ENCODE data around the gene TRIM58. TPM values are rescaled to one million over a fixed set of nuclear protein-coding genes. Genes with fewer than 3 reads are reported as not detected.

TRIM58 gene
- total RNA-seq, 2 donors from 2014 or later: 2.6 to 8.6 TPM

- H3K27me3 ChIP-seq: no peaks in the 10 kb centered on the region
- no peaks in the 10 kb centered on the region for H3K9me3 ChIP-seq
- DNase-seq (ENCODE audit: low spot score): no peak
- no peaks in the 10 kb centered on the region for H3K36me3 ChIP-seq
- H3K4me3 ChIP-seq: no peak overlapping the region
- no peaks in the 10 kb centered on the region for H3K4me1 ChIP-seq
- TF ChIP-seq CTCF (IDR thresholded peaks at IDR 0.05): no peak
- H3K27ac ChIP-seq: no peak overlapping the region
These were observed 11.3 kb upstream of the TRIM58 start for GRCh38 chr1:247845693-247846017.

- TF ChIP-seq CTCF (IDR thresholded peaks at IDR 0.05): no peak
- no peak for DNase-seq (ENCODE audit: low spot score)
These were observed 8.6 kb upstream of the TRIM58 start for GRCh38 chr1:247848346-247848745.

GRCh38 chr1:247849616-247850015 is 7.4 kb upstream of the TRIM58 start:
- Histone ChIP-seq H3K4me3 (no peak overlapping the region), H3K4me1 (no peaks in the 10 kb centered on the region), H3K9me3 (no peaks in the 10 kb centered on the region), H3K27ac (no peak overlapping the region), H3K36me3 (no peaks in the 10 kb centered on the region), H3K27me3 (no peaks in the 10 kb centered on the region)
- TF ChIP-seq CTCF (IDR thresholded peaks at IDR 0.05): no peak
- no peak for DNase-seq (ENCODE audit: low spot score)

More at GRCh38 chr1:247848346-247848745, 8.6 kb upstream of the TRIM58 start:
- H3K9me3 ChIP-seq: no peaks in the 10 kb centered on the region
- H3K36me3 ChIP-seq: no peaks in the 10 kb centered on the region
- H3K4me1 ChIP-seq: no peaks in the 10 kb centered on the region
- no peak overlapping the region for H3K27ac ChIP-seq
- no peaks in the 10 kb centered on the region for H3K27me3 ChIP-seq
- H3K4me3 ChIP-seq: no peak overlapping the region

GRCh38 chr1:247854899-247855545 is 2.0 kb upstream of the TRIM58 start:
- Histone ChIP-seq H3K4me3 (no peak overlapping the region), H3K36me3 (no peaks in the 10 kb centered on the region), H3K27me3 (peaks cover 0 to 9% of the 10 kb centered on the region in 2 donors), H3K27ac (no peak overlapping the region), H3K9me3 (no peaks in the 10 kb centered on the region), H3K4me1 (no peaks in the 10 kb centered on the region)
- DNase-seq (ENCODE audit: low spot score): no peak
- TF ChIP-seq CTCF (IDR thresholded peaks at IDR 0.05): no peak

- peaks cover 0 to 9% of the 10 kb centered on the region in 2 donors for H3K27me3 ChIP-seq
- no peak for TF ChIP-seq CTCF (IDR thresholded peaks at IDR 0.05)
- no peak overlapping the region for H3K27ac ChIP-seq
- no peak for DNase-seq (ENCODE audit: low spot score)
- no peaks in the 10 kb centered on the region for H3K36me3 ChIP-seq
- H3K9me3 ChIP-seq: no peaks in the 10 kb centered on the region
- H3K4me3 ChIP-seq: no peak overlapping the region
- no peaks in the 10 kb centered on the region for H3K4me1 ChIP-seq
These were observed 1.1 kb upstream of the TRIM58 start for GRCh38 chr1:247855911-247856310.

Data from right atrium auricular region (tissue), 2 donors.